Subcutaneous adipose tissue (tissue), 4 donors: Measurements from ENCODE around the gene SYT11. TPM values are rescaled to one million over a fixed set of nuclear protein-coding genes. Genes with fewer than 3 reads are reported as not detected.

Source experiments
- CTCF ChIP-seq: fragments of 450-650 bp; IDR thresholded peaks from one replicate; pipeline ENCODE4 v1.5.1; 2016; ENCODE audit warnings: low read depth, mild to moderate bottlenecking, control low read depth, antibody characterized with exemption, moderate library complexity
- total RNA-seq, 4 donors: library from RNA; depleted of rRNA; stranded (reverse); fragments of >200 nt; gene quantifications; one replicate each; pipeline ENCODE4 v1.1.0, GENCODE V29; 2016

The SYT11 gene
- total RNA-seq, 4 donors from 2014 or later = 4.3 to 13.8 (median 5.2) TPM

- TF ChIP-seq CTCF = no peak
Observed at GRCh38 chr1:155864393-155864792, 5.0 kb downstream of the SYT11 start.

GRCh38 chr1:155867766-155868165, 8.4 kb downstream of the SYT11 start:
- TF ChIP-seq CTCF = no peak

- no peak for TF ChIP-seq CTCF
Observed at GRCh38 chr1:155871390-155871789, 12.0 kb downstream of the SYT11 start.

GRCh38 chr1:155872527-155872926, 13.2 kb downstream of the SYT11 start:
- TF ChIP-seq CTCF = no peak

- no peak for TF ChIP-seq CTCF
Observed at GRCh38 chr1:155873860-155874259, 14.5 kb downstream of the SYT11 start.

GRCh38 chr1:155877945-155878344, 18.6 kb downstream of the SYT11 start:
- no peak for TF ChIP-seq CTCF

- no peak for TF ChIP-seq CTCF
Observed at GRCh38 chr1:155880251-155880650, 20.9 kb downstream of the SYT11 start.
